ENCODE results near the gene LHX5. TPM values are rescaled to one million over a fixed set of nuclear protein-coding genes. Genes with fewer than 3 reads are reported as not detected.

Gene LHX5
- polyA plus RNA-seq (2013, experiment 1 of 2): not detected
- polyA plus RNA-seq (2013, experiment 2 of 2): not detected

- Histone ChIP-seq H2BK12ac (ENCODE audit: low read length in 2 of 2) (no peak within 1 kb of the TSS), H3K4me1 (ENCODE audit: control insufficient read depth, insufficient read depth, low read depth, low read length) (peaks cover 25% of the 10 kb centered on the region), H3K4ac (ENCODE audit: low read depth in 1 of 2, low read length in 2 of 2) (no peak within 1 kb of the TSS), H2BK5ac (ENCODE audit: low read depth, low read length, poor library complexity, severe bottlenecking) (no peak within 1 kb of the TSS), H3K27me3 (ENCODE audit: control insufficient read depth in 1 of 2, insufficient read depth in 1 of 2, low read length in 2 of 2) (peaks cover 95 to 100% of the 10 kb centered on the region in 2 experiments), H3K23ac (ENCODE audit: low read length in 2 of 2) (no peak within 1 kb of the TSS), H3K18ac (ENCODE audit: low read depth in 1 of 2, low read length in 2 of 2) (no peak within 1 kb of the TSS), H4K8ac (ENCODE audit: low read length) (no peak within 1 kb of the TSS), H3K9me3 (ENCODE audit: control insufficient read depth, low read length) (peaks cover 7% of the 10 kb centered on the region), H2BK120ac (ENCODE audit: low read depth, low read length) (no peak within 1 kb of the TSS), H3K36me3 (ENCODE audit: control insufficient read depth in 1 of 2, insufficient read depth in 2 of 2, low read depth in 1 of 2, low read length in 2 of 2) (no peaks in the 10 kb centered on the region), H2AFZ (ENCODE audit: low read depth, low read length) (no peak within 1 kb of the TSS), H3K9ac (ENCODE audit: low read length) (no peak within 1 kb of the TSS), H2BK15ac (ENCODE audit: low read depth, poor library complexity, severe bottlenecking) (no peak within 1 kb of the TSS), H3K79me1 (replicated peaks; ENCODE audit: low read length, poor library complexity, severe bottlenecking) (no peaks in the 10 kb centered on the region), H3K4me3 (ENCODE audit: insufficient read depth in 1 of 2, low read depth in 1 of 2, low read length in 2 of 2) (no peak within 1 kb of the TSS), H3K14ac (ENCODE audit: low read length in 2 of 2) (no peak within 1 kb of the TSS), H4K91ac (ENCODE audit: low read length) (no peak within 1 kb of the TSS), H3K27ac (ENCODE audit: low read length, poor library complexity, severe bottlenecking) (no peak within 1 kb of the TSS), H3K4me2 (ENCODE audit: low read length, poor library complexity, severe bottlenecking) (no peak within 1 kb of the TSS), H2AK5ac (ENCODE audit: low read length, severe bottlenecking) (no peak within 1 kb of the TSS)
- under 1% methylated on average over 43 of the region's 43 CpGs for WGBS
- DNase-seq: no peak
These were observed at the start of gene LHX5 for GRCh38 chr12:113471619-113472171. Gene LHX5, minus strand, starts transcription at chr12:113471871. Its CDS starts 373 bp downstream, at chr12:113471498.

- no peaks in the 10 kb centered on the region for H3K4me1 ChIP-seq (ENCODE audit: control insufficient read depth, insufficient read depth, low read depth, low read length)
- H2BK5ac ChIP-seq (ENCODE audit: low read depth, low read length, poor library complexity, severe bottlenecking): no peak overlapping the region
- H3K4me3 ChIP-seq (ENCODE audit: insufficient read depth in 1 of 2, low read depth in 1 of 2, low read length in 2 of 2): no peak overlapping the region
- no peaks in the 10 kb centered on the region for H3K79me1 ChIP-seq (replicated peaks; ENCODE audit: low read length, poor library complexity, severe bottlenecking)
- no peak overlapping the region for H2AK5ac ChIP-seq (ENCODE audit: low read length, severe bottlenecking)
- H2BK120ac ChIP-seq (ENCODE audit: low read depth, low read length): no peak overlapping the region
- no peak overlapping the region for H3K14ac ChIP-seq (ENCODE audit: low read length in 2 of 2)
- H3K4me2 ChIP-seq (ENCODE audit: low read length, poor library complexity, severe bottlenecking): no peak overlapping the region
- no peak overlapping the region for H3K9ac ChIP-seq (ENCODE audit: low read length)
- H2BK12ac ChIP-seq (ENCODE audit: low read length in 2 of 2): no peak overlapping the region
- H3K27me3 ChIP-seq (ENCODE audit: control insufficient read depth in 1 of 2, insufficient read depth in 1 of 2, low read length in 2 of 2): peaks cover 59 to 68% of the 10 kb centered on the region in 2 experiments
- no peak overlapping the region for H3K4ac ChIP-seq (ENCODE audit: low read depth in 1 of 2, low read length in 2 of 2)
- DNase-seq: no peak
- H2AFZ ChIP-seq (ENCODE audit: low read depth, low read length): no peak overlapping the region
- H2BK15ac ChIP-seq (ENCODE audit: low read depth, poor library complexity, severe bottlenecking): no peak overlapping the region
- no peaks in the 10 kb centered on the region for H3K36me3 ChIP-seq (ENCODE audit: control insufficient read depth in 1 of 2, insufficient read depth in 2 of 2, low read depth in 1 of 2, low read length in 2 of 2)
- H3K27ac ChIP-seq (ENCODE audit: low read length, poor library complexity, severe bottlenecking): no peak overlapping the region
- H4K91ac ChIP-seq (ENCODE audit: low read length): no peak overlapping the region
- no peak overlapping the region for H3K23ac ChIP-seq (ENCODE audit: low read length in 2 of 2)
- H3K18ac ChIP-seq (ENCODE audit: low read depth in 1 of 2, low read length in 2 of 2): no peak overlapping the region
- peaks cover 8% of the 10 kb centered on the region for H3K9me3 ChIP-seq (ENCODE audit: control insufficient read depth, low read length)
- 24% methylated on average over 32 of the region's 40 CpGs for WGBS
- no peak overlapping the region for H4K8ac ChIP-seq (ENCODE audit: low read length)
These were observed 48.0 kb upstream of the LHX5 start for GRCh38 chr12:113519464-113520307.

GRCh38 chr12:113515082-113515856, 43.6 kb upstream of the LHX5 start:
- H3K23ac ChIP-seq (ENCODE audit: low read length in 2 of 2): peak overlapping the region in 1 of 2 experiments; percentile 80
- no peak overlapping the region for H3K4me3 ChIP-seq (ENCODE audit: insufficient read depth in 1 of 2, low read depth in 1 of 2, low read length in 2 of 2)
- no peak overlapping the region for H3K4ac ChIP-seq (ENCODE audit: low read depth in 1 of 2, low read length in 2 of 2)
- H2BK5ac ChIP-seq (ENCODE audit: low read depth, low read length, poor library complexity, severe bottlenecking): no peak overlapping the region
- H4K91ac ChIP-seq (ENCODE audit: low read length): no peak overlapping the region
- H2BK120ac ChIP-seq (ENCODE audit: low read depth, low read length): no peak overlapping the region
- H3K9me3 ChIP-seq (ENCODE audit: control insufficient read depth, low read length): peaks cover 8% of the 10 kb centered on the region
- H4K8ac ChIP-seq (ENCODE audit: low read length): no peak overlapping the region
- H3K4me2 ChIP-seq (ENCODE audit: low read length, poor library complexity, severe bottlenecking): no peak overlapping the region
- H2BK12ac ChIP-seq (ENCODE audit: low read length in 2 of 2): no peak overlapping the region
- no peak for DNase-seq
- no peak overlapping the region for H3K9ac ChIP-seq (ENCODE audit: low read length)
- H3K27ac ChIP-seq (ENCODE audit: low read length, poor library complexity, severe bottlenecking): no peak overlapping the region
- no peak overlapping the region for H3K14ac ChIP-seq (ENCODE audit: low read length in 2 of 2)
- no peak overlapping the region for H2AFZ ChIP-seq (ENCODE audit: low read depth, low read length)
- H3K79me1 ChIP-seq (replicated peaks; ENCODE audit: low read length, poor library complexity, severe bottlenecking): no peaks in the 10 kb centered on the region
- 3% methylated on average over 16 of the region's 31 CpGs for WGBS
- no peak overlapping the region for H2BK15ac ChIP-seq (ENCODE audit: low read depth, poor library complexity, severe bottlenecking)
- H3K18ac ChIP-seq (ENCODE audit: low read depth in 1 of 2, low read length in 2 of 2): no peak overlapping the region
- H3K27me3 ChIP-seq (ENCODE audit: control insufficient read depth in 1 of 2, insufficient read depth in 1 of 2, low read length in 2 of 2): peaks cover 66 to 73% of the 10 kb centered on the region in 2 experiments
- H2AK5ac ChIP-seq (ENCODE audit: low read length, severe bottlenecking): no peak overlapping the region
- H3K36me3 ChIP-seq (ENCODE audit: control insufficient read depth in 1 of 2, insufficient read depth in 2 of 2, low read depth in 1 of 2, low read length in 2 of 2): no peaks in the 10 kb centered on the region
- H3K4me1 ChIP-seq (ENCODE audit: control insufficient read depth, insufficient read depth, low read depth, low read length): no peaks in the 10 kb centered on the region

GRCh38 chr12:113514602-113515001, 42.9 kb upstream of the LHX5 start:
- Histone ChIP-seq H2AFZ (ENCODE audit: low read depth, low read length) (no peak overlapping the region), H3K23ac (ENCODE audit: low read length in 2 of 2) (no peak overlapping the region), H3K18ac (ENCODE audit: low read depth in 1 of 2, low read length in 2 of 2) (no peak overlapping the region), H3K4me1 (ENCODE audit: control insufficient read depth, insufficient read depth, low read depth, low read length) (no peaks in the 10 kb centered on the region), H3K4me3 (ENCODE audit: insufficient read depth in 1 of 2, low read depth in 1 of 2, low read length in 2 of 2) (no peak overlapping the region), H2BK120ac (ENCODE audit: low read depth, low read length) (no peak overlapping the region), H2BK15ac (ENCODE audit: low read depth, poor library complexity, severe bottlenecking) (no peak overlapping the region), H3K9ac (ENCODE audit: low read length) (no peak overlapping the region), H2BK12ac (ENCODE audit: low read length in 2 of 2) (no peak overlapping the region), H2AK5ac (ENCODE audit: low read length, severe bottlenecking) (no peak overlapping the region), H3K14ac (ENCODE audit: low read length in 2 of 2) (no peak overlapping the region), H3K4me2 (ENCODE audit: low read length, poor library complexity, severe bottlenecking) (no peak overlapping the region), H4K91ac (ENCODE audit: low read length) (no peak overlapping the region), H4K8ac (ENCODE audit: low read length) (no peak overlapping the region), H3K36me3 (ENCODE audit: control insufficient read depth in 1 of 2, insufficient read depth in 2 of 2, low read depth in 1 of 2, low read length in 2 of 2) (no peaks in the 10 kb centered on the region), H2BK5ac (ENCODE audit: low read depth, low read length, poor library complexity, severe bottlenecking) (no peak overlapping the region), H3K9me3 (ENCODE audit: control insufficient read depth, low read length) (peaks cover 8% of the 10 kb centered on the region), H3K4ac (ENCODE audit: low read depth in 1 of 2, low read length in 2 of 2) (no peak overlapping the region), H3K27me3 (ENCODE audit: control insufficient read depth in 1 of 2, insufficient read depth in 1 of 2, low read length in 2 of 2) (peaks cover 68 to 76% of the 10 kb centered on the region in 2 experiments), H3K79me1 (replicated peaks; ENCODE audit: low read length, poor library complexity, severe bottlenecking) (no peaks in the 10 kb centered on the region), H3K27ac (ENCODE audit: low read length, poor library complexity, severe bottlenecking) (no peak overlapping the region)
- no peak for DNase-seq
- 54% methylated on average over 8 of the region's 8 CpGs for WGBS

All from mesenchymal stem cell (in vitro differentiated cells and primary cell).